A204.1 (cell line): ENCODE results near the gene GRXCR2.
"Not testable (repeated sequence)": the region's sequence is repeated elsewhere in the genome, so short reads cannot be mapped to it uniquely, and the experiment has no call there.

Source experiments
- FAIRE-seq: peaks from 2 replicates; lab custom pipeline; 2012; peaks lifted over from hg19 to GRCh38; lab: Jason Lieb, UNC

The GRXCR2 gene

GRCh38 chr5:145874765-145875164, 2.0 kb upstream of the GRXCR2 start:
- FAIRE-seq = no peak

DNA sequence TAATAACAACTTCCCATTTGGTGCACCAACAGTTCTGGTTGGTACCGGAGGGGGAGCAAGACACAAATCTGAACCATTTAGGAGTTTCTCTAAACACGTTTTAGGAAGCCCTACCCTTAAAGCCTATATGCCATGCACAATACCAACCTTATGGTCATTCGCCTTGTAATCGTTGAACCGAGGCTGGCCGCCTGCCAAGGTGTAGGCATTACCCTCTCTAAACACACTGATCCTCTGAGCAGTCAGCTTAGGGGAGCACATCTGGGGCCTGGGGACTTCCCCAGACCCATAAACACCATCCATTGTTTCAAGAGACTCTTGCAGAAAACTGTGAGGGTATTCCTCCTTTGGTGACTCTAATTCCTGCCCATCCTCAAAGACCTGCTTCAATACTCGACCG, 328 bp downstream of the GRXCR2 start:
- no peak for FAIRE-seq

GRCh38 chr5:145869753-145870152, 3.1 kb downstream of the GRXCR2 start:
- FAIRE-seq = no peak

- no peak for FAIRE-seq
Observed at GRCh38 chr5:145867806-145868205, 5.0 kb downstream of the GRXCR2 start.

DNA sequence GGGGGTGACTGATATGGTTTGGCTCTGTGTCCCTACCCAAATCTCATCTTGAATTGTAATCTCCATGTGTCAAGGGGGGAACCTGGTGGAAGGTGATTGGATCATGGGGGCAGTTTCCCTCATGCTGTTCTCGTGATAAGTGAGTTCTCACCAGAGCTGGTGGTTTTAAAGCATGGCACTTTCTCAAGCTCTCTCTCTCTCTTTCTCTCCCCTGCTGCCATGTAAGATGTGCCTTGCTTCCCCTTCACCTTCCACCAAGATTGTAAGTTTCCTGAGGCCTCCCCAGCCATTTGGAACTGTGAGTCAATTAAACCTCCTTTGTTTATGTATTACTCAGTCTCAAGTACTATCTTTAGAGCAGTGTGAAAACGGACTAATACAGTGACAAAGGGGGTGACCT, 8.4 kb downstream of the GRXCR2 start:
- not testable (repeated sequence) for FAIRE-seq

DNA sequence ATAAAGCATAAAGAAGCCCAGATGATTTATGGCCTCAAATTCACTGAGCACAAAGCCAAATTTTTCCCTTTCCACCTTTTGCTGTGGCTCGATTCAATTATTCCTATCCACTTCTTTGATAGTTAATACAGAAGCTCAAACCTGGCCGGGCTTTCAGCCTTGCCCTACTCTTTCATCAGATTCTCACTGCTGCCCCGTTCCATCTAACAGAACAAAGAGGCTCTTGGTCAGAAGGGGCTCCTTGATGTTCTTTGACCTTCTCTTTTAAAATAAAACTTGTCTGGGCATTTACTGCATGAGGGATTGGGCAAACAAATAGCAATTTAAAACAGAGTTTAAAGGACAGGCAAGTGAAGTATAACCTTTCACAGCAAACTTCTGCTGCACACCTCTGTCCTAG, 9.8 kb downstream of the GRXCR2 start:
- FAIRE-seq = no peak

GRCh38 chr5:145859897-145860296, 12.9 kb downstream of the GRXCR2 start:
- FAIRE-seq = no peak

- FAIRE-seq = no peak
Observed at GRCh38 chr5:145859453-145859852, 13.4 kb downstream of the GRXCR2 start.

DNA sequence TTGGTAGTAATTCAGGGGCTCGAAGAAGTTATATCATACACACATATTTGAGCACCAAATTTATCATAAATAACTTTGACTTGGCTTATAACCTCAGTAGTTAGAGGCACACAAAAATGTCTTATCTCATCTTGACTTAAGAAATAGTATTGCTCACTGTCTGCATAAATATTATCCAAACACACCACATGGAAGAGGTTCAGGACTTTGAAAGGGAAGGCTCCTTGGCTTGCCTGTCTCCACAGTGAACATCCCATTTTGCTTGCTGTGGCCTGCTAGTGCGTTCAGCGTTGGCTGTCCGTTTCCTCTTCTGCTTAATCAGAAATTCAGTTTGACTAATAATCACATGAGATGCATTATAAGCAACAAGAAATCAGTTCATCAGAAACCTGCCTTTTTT, 13.9 kb downstream of the GRXCR2 start:
- no peak for FAIRE-seq

DNA sequence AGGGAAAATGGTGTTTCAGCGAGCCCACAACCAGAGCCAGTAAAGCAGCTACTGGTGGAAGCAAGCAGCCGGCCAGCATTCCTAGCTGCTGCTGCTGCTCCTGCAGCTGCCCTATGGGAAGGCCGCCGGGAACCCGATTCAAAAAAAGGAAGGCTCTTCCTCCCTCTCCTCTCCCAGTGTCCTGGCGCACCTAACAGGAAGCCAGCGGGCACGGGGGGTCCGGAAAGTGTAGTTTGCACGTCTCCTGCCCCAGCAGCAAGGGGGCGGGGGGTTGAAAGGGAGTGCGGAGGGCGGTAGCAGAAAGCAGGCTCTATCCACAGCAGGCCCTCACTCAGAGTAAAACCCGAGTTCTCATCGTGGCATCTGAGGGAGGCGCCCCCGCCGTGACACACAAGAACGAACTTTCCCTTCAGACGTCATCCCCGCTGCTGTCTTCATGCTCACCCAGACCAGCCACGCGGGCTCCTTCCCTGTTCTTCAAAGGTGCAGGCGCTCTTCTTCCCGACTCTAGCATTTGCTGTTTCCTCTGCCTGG, 16.5 kb downstream of the GRXCR2 start:
- FAIRE-seq = no peak

DNA sequence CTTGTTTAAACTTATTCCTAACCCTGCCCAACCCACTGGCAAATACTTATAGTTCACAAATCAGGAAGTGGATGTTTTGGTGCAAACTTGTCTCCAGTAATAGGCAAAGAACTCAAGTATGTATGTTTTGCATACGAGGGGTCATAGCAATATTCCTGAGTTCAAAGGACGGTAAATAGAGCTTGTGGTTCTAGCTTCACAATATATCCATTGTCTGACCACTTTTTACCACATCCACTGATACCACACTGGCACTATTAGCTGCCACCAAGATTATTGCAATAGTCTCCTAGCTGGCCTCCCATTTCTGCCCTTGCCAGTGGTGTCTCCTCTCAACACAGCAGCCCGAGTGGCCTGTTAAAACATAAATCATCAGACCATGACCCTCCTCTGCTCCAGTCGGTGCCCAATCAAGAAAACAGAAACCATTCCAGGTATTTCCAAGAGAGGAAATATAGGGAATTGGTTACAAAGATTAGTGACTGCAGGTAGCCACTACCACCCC, 17.0 kb downstream of the GRXCR2 start:
- FAIRE-seq = no peak

GRCh38 chr5:145854651-145855258, 18.1 kb downstream of the GRXCR2 start:
- no peak for FAIRE-seq

- no peak for FAIRE-seq
Observed at GRCh38 chr5:145853781-145854376, 18.9 kb downstream of the GRXCR2 start.

GRCh38 chr5:145852990-145853389, 19.8 kb downstream of the GRXCR2 start:
- FAIRE-seq = no peak

DNA sequence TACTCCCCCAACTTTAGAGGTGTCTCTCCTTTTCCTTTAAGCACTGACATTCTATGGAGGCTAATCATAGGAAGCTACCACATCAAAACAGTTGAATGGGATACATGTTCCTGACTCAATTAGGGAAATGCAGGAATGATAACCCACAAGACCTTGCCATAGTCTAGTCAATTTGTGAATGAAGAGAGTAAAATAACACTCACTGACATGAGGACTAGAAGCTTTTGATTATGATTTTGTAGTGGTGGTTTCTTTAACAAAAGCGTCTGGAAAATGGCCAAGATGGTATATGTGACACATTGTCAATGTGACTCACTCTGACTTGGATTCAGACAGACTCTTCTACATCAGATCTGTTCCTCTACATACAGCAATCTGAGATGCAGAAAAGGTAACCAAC, 24.0 kb downstream of the GRXCR2 start:
- no peak for FAIRE-seq

DNA sequence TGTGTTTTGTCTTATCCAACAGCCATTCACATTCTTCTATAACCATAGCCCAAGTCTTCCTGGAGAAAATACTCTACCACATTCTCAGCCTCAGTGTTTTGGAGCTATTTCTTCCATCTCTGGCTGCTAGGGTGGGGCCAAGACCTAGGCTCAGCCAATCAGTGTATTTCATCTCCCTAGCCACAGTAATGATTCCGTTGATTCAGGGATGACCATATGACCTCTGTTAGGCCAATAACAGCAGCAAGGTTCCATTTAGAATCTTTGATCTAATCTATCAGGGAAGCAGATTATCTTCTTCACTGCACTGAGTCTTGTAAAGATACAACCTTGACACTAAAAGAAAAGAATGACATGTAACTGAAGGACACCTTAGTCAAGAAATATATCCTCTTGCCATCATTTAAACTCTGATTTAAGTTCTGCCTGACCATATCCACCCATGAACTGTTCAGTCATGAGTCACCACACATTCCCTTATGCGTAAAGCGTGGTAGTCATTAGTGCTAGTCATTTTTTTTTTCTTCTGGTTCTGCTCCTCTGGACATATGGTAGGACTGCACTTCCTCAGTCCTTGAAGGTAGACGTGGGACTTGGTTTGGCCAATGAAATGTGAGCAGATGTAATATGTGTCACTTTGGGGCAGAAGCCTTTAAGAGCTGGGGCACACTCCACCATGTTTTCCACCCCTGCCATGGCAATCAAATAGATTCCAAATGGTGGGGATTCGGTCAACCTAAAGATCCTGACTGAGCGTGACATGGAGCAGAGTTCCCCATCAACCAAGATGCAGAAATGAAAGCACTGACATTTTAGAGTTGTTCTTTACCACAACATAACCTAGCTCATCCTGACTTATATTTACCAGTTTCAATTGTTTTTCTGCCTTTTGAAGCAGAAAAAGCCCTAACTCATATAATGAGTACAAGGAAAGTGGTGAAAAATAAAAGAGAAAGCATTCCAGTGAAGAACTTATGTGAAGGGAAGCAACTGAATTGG, 25.0 kb downstream of the GRXCR2 start:
- FAIRE-seq = no peak

- FAIRE-seq = no peak
Observed at GRCh38 chr5:145846081-145846480, 26.7 kb downstream of the GRXCR2 start.

- FAIRE-seq = no peak
Observed at GRCh38 chr5:145841299-145841698, 31.5 kb downstream of the GRXCR2 start.

DNA sequence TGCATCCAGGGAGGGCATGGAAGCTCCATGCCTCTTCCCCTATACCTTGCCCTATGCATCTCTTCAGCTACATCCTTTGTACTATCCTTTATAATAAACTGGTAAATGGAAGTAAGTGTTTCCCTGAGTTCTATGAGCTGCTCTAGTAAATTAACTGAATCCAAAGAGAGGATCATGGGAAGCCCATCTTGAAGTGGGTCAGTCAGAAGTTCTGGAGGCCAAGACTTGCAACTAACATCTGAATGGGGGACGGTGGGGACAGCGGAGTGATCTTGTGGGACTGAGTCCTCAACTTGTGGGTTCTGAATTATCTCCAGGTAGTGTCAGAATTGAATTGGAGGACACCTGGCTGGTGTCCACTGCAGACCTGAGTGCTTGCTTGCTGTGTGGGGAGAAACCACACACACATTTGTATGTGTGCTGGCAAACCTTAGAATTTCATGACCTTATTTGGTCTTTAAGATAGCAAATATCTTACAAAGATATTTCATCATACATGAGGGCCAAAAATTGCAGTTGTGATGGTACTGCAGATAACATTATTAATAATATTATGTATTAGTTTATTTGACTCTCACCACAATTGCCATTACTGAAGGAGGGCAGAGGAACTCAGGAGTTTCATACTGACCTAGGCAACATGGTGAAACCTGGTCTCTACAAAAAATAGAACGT, 32.2 kb downstream of the GRXCR2 start:
- no peak for FAIRE-seq

DNA sequence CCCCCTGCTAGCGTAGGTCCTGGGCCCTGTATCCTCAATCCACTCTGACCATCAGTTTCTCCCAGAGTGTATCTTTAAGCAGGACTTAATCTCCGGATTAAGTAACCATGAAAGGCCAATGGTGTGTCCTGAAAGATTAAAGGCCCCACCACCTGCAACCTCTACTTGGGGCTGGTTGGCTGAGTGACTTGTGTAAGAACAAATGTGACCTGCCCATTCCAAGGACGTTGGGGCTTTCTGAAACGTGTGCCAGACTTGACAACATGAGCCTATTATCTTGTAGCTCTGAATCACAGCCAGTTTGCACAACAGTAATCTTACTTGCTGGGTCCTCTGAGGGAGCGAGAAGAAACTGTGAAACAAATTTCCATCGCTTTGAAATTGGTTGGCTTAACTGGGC, 34.5 kb downstream of the GRXCR2 start:
- FAIRE-seq = no peak

DNA sequence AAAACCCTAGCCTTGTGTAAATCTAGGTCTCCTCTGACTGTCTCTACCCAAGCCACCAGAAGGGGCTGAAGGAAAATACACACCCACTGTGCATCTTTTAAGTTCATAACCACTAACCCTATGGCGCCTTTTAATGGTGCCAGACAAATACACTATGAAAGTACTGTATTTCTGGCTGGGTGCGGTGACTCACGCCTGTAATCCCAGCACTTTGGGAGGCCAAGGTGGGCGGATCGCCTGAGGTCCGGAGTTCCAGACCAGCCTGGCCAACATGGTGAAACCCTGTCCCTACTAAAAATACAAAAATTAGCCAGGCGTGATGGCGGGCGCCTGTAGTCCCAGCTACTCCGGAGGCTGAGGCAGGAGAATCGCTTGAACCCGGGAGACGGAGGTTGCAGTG, 36.6 kb downstream of the GRXCR2 start:
- not testable (repeated sequence) for FAIRE-seq

- no peak for FAIRE-seq
Observed at GRCh38 chr5:145835848-145836239, 37.0 kb downstream of the GRXCR2 start.
